CD1c-positive myeloid dendritic cell (primary cell): ENCODE results near the gene TF.

ENCODE experiments used
- DNase-seq: peaks from one replicate; pipeline ENCODE4 v3.0.0-alpha.2; 2016; ENCODE audit errors: extremely low spot score

Gene TF

DNA sequence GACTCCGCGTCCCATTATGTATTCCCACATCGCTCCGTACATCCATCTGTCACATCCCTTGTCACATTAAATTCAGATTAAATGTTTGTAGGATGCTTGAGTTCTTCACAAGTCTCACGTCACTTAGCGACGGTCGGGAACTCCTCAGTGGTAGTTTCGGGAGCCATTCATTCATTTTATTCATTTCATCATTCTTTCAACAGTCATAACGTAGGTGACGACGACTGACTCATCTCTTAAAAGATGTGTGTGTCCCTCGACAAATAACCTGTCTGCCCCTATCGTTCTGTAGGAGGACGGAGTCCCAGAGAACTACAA, 59.1 kb downstream of the TF start:
- DNase-seq: no peak

DNA sequence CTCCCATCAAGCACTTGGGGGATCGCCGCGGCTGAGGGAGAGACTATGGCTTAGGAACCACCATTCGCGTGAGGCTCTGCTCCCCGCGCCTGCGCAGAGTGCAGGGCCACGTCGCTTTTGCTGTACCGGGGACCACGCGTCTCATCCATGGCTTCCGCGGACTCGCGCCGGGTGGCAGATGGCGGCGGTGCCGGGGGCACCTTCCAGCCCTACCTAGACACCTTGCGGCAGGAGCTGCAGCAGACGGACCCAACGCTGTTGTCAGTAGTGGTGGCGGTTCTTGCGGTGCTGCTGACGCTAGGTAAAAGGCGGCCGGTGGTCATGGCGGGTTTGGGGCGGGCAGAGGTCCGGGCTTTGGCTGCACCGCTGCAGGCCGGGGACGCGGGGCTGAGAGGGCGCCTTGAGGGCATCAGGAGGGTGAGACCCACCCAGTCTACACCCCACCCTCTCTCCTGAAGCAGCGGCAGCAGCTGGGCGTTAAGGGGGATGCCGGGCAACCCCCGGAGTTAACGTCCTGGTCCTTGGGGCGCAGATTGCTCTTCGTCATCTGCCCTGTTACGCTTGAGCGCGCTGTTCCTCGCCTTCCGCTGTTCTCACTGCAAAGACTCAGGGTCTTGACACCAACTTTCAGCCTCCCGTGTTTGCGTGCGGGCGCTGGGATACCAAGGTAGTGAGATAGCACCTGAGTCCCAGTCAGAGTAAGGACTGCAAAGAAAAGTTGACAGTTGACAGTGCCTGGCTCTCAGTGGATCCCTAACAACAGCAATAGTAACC, 59.7 kb downstream of the TF start, which contains the start of gene SRPRB:
Gene SRPRB, plus strand, starts transcription at position 114 of the 774 bp plus-strand sequence. Its CDS starts 34 bp downstream, at position 148.
- peak; percentile 97 for DNase-seq

DNA sequence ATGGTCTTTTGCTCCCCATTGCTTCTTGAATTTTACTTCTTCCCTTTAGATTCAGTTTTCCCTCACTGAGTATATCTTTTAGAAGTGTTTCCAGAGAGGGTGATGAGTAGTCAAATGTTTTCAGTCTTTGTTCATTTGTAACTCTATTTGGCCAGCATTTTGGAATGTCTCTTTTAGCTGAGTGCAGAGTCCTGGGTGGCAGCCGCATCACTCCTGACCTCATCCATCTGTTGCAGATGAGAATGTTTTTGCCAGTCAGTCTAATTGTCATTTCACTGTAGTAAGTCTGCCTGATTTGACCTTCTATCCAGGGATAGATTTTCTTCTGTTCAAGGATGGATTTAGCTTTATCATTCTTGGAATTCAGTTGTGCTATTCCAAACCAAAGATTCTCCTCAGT, 66.7 kb downstream of the TF start:
- DNase-seq: no peak

DNA sequence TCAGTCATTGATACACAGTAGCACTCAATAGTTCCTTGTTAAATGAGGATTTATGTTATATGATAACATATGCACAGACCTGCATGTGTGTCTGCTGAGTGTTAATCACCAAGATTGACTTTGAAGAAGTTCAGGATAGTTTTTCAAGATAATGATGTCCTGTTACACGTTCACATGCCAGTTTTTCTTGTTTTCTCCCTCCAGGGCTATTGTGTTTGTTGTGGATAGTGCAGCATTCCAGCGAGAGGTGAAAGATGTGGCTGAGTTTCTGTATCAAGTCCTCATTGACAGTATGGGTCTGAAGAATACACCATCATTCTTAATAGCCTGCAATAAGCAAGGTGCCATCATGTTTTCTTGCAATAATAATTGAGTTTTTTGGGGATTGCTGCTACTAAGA, 69.2 kb downstream of the TF start:
- no peak for DNase-seq

DNA sequence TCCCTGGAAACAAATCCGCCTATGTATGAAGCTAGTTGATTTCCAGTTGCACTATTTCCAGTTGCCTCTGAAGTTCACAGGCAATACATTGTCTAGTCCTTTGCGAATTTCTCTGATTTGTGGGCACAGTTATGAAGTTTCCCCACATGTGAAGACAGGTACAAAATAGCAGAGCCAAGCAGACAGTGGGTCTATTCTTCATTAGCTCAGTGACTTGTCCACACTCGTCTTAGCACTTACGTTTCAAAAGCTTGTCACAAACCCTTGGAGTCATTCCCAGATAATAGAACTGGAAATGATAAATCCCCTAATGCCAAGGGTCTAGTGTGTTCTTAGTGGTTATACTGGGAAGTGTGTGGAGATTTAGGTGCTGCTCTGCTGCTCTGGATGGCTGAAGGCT, 73.9 kb downstream of the TF start:
- no peak for DNase-seq

DNA sequence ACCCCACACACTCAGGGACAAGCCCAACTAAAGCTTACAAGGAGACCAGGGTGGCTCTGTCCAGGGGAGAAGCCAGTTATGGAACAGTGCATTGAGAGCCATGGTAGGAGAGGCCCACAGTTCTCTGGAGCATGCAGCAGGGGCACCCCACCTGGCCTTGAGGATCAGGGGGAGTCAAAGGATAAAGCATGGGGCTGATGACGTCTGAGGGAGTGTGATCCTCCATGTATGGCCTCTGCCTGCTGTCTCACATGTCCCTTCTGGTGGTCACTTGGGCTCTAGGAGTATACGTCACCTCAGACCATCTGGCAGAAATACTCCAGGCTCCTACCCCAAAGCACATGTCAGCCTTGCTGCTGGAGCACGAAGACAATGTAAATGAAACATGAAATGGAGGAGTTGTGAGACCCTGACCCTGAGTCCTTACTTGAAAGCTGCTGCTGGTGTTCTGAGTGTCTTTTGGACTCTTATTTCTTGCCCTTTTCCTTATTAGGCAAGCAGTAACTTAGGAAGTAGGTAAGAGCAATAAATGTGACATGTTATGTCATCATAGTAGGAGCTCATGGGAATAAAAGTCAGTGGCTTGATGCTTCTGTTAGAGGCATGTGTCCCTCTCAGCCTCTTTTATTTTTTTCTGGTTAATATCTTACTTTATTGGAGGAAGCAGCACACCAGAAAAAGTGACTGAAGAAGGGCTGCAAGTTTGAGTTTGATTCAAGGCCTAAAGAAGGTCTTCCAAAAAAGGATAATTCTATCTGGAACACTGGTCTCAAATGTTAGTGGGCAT, 74.9 kb downstream of the TF start:
- no peak for DNase-seq

DNA sequence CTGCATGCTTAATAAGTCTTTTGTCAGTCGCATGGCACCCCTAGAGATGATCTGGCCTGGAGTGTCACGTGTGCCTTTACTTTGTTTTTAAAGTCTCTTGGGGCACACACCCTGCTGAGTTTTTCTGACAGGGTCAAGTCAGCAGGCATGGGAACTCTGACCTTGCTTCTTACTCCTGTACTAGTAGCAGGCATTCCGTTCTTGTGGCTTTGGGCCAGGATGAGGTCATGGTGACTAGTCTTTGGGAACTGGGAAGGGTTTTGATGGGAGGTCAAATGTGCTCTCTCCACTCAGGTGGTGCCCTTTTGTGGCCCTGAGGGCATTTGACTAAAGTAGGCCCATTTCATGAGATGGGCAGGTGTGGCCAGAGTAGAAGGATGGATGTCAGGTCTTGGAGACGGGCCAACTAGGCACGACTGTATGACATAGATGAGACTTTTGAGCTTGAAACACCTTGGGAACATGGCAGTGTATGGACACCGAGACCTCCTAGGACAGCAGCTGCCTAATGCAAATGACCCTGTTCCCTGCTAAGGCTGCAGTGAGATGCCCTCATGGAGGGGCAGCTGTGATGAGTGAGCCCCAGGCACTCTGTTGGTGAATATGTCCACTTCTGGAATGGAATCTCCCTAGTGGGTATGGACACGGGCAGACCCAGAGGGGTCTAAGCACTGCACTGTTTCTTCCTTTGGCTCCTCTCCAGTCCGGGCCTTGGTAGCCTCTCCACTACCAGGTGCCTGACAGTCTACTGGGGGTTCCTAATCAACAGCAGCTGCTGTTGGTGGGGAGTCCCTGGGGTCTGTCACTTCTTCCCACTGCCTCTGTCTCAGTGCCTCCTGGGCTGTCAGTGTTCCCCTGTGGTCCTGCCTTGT, 75.8 kb downstream of the TF start:
- no peak for DNase-seq

DNA sequence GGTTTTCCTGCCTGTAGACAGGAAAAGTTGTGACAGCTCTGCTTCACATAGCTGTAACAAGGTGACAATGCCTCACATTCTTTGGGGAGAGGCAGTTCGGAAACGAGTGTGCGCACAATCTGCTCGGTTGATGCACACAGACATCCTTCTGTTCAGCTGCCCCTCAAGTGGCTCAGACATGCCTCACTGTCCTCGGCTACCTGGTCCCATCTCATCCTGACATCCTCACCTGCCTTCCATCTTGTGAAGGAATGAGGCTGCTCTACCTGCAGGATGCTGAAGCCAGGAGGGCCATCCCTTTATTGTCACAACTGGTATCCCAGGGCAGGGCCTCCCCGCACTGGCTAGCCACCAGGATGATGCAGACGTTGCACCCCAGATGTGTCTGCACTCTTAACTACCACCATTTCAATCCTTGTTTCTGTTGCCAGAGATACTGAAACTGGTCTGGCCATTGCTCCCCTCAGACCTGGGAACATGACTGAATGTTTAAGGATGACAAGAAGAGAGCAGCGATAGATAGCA, 78.8 kb downstream of the TF start:
- DNase-seq: no peak

DNA sequence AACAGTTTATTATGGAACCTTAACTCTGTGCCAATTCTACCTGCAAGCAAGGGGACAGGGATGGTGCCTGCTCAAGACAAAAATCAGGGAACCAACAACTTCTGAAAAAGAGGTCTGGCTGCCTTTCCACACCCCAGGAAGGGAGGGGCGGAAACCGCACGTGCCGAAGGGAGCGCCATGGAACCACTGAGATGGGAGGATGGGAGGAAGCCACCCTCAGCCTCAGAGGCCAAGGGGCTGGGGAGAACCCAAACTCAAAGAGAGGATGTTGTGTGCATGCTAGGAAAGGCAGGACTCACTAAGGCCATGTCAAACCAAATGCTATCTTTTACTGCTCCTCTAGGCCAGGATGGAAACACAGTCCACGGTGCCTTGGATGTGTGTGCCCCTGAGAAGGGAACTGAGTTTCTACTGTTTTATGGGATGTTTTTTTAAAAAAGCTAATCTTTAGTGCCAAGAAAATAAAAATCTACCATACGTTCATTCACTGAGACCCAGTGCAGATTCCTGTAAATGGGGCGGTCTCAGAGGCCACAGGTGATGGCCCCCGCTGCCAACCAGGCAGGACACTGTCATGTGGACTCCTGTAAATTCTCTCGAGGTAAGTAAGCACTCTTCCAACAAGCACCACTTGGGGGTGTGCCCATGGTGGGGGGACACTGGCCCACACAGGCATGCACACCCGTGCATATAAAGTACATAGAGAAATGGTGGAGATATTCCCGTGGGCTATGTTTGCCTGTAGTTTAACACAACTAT, 80.0 kb downstream of the TF start:
- DNase-seq: no peak

DNA sequence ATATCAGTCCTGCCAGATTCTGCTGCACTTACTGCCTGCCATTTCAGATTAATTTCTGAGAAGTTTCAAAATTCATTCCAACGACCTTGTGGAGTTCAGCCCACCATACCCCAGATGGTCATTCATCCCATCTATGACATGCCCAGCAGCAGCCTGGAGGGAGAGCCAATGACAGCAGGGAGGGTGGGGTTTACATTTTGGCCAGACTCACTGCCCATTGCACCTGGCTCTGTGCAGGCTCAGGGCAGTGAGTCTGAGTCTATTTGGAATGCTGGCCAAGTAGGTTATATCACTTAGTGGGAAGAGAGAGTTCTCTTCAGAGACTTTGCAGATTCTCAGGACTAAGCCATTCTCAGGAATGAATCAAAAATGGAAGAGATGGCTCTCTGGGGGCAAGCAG, 80.9 kb downstream of the TF start:
- no peak for DNase-seq

DNA sequence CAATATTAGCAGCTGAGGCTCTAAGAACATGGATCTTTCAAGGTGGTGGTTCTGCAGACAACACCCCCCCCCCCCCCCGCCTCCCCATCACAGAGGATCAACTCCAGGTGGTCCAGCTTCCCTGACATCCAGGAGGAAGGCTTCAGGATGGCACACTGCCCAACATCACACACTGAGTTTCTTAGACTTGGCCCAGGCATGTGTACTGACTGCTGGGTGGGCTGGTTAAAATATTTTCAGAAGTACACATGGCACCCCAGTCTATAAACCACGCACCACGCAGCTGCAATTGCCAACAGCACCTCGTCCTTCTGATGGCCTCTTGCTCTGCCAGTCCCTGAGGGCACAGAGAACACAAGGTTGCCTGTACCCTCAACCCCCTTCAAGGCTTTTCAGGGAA, 81.5 kb downstream of the TF start:
- DNase-seq: no peak

DNA sequence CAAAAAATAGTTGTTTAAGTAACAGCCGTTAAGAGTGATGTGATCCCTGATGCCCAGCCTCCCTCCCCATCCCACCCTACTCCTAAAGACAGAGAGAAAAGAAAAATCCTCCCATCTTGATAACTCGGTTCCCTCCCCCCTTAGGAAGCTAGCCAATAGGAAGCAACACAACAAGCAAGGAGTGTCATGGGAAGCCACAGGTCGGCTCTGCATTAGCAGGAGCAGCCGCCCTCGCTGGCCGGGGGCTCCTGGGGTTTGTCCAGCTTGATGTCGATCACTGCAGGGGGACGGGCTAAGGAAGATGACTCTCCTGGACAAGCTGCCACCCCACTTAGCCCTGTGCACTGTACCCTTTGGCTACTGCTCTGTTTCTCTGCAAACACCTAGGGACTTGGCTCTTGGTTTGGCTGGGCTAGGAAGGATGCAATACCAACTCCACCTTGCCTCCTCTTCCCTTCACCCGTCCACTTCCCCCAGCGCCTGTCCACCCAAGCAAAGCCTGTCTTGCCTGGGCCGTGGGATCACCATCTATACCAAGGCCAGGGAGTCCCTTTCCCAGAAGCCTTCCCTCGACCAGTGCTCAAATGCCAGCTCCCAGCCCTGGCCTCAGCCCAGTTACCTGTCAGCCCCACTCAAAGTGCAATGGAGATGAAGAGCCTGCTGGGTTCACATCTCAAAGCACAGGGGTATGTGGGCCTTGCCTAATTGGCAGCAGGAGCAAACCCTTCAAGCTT, 82.5 kb downstream of the TF start:
- no peak for DNase-seq

DNA sequence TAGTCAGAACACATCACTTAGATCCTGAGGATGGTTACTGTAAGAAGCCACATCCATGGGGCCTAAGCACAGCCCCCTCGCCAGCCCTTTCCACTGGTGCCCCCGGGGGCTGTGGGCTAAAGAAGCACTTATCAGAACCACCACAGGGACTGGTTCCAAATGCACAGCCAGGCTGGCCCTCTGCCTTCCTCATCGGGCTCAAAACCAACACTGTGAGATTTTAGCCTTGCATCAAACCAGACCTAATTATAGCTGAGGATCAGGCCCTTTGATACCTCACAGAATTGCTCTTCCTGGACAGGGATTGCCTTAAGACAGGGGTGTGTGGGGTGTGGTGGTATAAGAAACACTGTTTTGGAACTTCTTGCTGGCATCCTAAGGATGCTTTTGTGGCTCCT, 83.1 kb downstream of the TF start:
- no peak for DNase-seq

DNA sequence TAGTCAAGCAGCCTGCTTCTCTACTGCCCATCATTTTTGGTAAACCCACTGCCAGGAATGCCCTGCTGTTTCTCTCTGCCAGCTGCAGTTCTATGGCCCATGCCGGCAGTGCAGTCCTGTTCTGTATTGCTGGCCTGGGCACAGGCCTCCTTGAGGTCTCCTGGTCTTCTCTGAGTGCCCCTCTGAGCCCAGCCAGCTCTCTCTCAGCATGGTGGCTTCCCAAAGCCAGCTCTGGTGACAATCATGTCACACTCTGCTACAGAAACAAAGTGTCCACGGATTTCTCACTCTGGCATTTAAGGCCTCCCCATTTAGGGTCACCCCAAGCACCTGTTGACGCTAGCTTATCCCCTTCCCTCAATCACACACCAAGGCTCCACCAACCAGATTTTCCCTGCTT, 83.9 kb downstream of the TF start:
- no peak for DNase-seq

DNA sequence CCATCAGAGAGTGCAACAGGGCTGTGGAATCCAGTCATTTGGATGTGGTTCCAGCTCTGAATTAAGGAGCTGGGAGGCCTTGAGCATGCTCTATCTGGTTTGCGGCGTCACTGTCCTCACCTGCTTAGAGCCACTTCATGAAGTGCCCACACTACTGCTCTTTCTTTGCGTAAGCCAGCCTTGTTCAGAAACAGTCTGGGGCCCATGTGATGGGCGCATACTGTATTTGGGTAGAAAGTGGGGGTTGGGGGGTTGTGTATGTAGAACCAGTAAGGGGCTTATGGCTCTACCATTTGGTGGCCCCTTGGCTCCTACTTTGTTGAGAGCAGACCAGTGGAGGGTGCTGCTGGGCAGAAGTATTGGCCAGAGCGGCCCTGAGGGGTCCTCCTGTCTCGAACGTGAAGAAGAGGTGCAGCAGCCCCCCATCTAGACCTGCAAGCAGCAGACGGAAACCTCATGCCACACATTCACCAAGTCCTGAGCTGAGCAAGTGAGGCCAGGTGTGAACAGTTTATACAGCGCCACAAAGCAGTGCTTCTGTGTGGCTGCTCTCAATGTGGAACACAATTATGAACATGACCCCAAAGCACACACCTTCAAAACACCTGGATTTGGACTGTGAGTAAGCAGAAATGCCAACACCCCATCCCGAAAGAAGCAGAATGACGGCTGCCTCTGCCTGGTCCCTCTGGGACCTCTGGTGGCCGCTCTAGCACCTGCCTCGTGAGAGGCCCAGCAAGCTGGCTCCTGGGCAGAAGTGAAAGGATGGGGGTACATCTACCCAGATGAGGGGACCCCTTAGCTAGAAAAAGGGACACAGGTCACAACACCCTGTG, 86.0 kb downstream of the TF start:
- no peak for DNase-seq

DNA sequence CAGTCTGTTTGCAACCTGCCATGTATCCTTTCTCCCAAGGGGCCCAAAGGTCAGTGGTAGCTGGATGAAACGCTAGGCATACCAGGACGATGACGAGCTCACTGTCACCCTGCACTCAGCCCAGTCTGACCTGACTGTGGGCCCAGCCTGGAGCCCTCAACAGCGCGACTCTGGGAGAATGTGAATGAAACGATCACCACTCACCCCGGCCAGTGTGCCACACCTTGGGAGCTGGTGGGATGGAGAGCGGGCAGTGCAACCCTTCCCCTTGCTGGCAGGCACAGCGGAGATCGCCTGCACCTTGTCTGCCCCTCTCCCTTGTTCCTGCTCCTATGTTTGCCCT, 86.6 kb downstream of the TF start:
- no peak for DNase-seq

DNA sequence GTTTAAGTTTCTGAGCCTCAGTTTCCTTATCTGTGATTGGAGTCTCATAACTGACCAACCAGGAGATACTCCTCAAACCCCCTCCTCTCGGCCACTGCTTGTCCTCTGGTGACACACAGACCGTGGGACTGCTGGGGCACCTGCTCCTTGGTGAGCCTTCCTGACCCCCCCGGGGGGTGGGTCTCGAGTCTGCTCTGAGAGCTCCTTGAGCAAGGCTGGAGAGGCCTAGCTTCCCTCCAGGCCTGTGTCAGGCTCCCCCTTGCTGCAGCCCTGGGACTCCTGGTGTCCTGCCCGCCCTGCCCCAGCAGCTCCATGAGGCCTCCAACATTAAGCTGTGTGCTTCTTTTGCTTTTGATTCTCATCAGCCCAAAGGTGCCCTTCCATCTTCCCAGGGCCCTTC, 87.1 kb downstream of the TF start:
- no peak for DNase-seq

DNA sequence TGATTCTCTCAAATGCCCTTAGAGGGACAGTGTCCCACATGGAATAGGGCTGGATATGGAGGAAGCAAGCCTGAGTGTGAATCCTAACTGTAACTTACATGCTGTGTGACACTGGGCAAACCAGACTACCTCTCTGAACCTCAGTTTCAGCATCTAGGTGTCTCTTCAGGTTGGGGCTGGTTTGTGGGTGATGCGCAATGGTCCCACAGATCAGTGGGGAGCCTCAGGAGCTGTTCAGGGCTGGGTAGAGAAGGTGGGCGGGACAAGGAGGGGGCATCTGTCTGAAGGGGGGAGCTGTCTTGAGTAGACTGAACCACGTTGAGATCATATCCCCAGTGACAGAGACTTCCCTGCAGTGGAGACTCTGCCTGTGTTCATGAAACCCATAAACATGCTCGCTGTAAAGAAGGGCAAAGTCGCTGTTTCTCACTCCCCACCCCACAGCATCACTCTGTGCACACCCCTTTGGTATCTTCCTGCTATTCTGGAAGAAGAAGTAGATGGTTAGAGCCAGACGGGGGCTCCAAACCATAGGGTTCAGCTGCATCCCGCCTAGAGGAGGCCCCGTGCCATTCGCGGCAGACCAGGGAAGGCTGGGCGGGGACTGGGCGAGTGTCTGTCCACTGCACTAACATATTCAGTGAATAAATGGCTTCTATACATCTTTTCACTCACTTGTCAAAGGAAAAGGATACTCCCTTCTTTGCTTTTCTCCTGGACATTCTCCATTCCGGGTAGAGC, 87.9 kb downstream of the TF start:
- DNase-seq: no peak
